ENCODE measurements around the gene HOXA9.

HOXA9 gene

GRCh38 chr7:27124902-27125689 is 40.2 kb downstream of the HOXA9 start:
- no peak for DNase-seq

DNA sequence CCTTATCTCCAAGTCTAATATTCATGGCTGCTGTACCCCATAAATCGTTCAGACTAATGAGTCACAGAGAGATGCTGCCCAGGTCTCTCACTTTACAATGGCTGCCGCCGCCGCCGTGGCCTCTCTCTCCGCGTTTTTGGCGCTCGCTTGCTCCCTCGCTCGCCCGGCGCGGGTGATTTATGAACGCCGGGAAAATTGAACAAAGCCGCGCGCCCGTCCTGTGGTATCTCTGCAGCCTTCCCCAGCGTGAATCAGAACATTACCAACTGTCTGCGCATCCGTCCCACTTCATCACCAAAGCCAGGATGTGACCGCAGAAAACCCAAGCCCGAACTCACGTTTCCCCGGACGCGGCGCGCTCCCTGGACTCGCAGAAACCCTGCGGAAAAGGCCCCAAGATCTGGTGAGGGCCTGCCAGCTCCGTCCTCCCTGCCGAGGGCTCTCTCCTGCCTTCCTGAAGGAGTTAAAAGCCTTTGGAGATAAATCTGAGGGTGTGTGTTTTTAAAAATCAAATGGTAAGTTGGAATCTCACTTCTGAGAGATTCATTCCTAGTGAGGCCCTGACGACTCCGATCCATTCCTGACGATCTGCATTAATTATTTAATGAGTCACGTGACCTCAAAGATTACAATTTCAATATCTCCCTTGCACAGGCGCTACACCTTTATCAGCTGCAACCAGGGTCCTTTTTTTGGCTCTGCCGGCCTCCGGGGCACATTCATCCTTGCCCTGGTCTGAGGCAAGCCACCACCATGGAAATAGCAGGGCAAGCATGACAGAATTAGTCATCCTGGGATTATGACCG is 41.0 kb downstream of the HOXA9 start:
- DNase-seq, result no peak

DNA sequence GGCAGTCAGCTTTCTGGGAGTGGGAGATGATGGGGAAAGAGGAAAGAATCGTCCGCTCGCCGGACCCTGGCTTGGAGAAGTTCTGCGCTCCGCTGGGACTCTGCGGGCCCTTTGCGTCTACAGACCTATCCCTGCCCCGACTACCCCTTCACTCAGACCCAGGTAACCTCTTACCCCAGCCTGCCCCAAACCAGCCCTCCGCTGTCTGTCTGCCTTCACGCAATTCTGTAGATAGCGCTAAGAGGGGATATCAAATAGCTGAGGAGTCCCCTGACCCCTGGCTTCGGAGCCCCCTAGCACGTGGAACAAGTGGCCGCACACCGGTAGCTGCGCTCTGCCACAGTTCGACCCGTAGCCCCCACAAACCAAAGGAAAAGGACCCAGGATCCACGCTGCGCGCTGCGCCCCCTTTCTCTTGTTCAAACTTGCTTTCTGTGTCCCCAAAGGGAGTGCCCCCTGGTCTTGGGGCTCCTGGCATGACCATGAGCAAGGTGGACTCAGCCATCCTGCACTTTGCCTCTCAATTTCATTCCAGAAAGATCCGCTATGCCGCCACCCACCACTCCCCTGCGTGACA is 41.8 kb downstream of the HOXA9 start:
- DNase-seq, result no peak

- DNase-seq, result no peak
Observed at GRCh38 chr7:27123007-27123476, 42.3 kb downstream of the HOXA9 start.

- DNase-seq, result no peak
Observed at GRCh38 chr7:27122077-27122910, 43.0 kb downstream of the HOXA9 start.

DNA sequence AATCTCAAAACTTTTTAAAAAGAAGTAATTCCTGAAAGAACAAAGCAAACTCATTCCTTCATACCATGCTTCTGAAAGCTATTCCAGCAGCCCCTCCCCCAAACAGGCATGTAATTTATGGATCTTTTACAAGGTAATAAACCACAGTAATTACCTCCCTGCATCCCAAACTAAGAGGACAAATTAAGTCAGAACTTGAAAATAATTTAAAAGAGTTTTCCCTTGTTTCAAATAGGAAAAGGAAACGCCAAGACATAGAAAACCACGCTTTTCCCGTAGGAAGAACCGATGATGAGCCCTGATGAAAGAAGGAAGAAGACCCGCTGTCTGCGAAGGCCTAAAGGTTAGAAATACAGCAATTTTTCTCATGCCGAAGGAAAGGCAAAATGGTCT is 43.7 kb downstream of the HOXA9 start:
- no peak for DNase-seq

GRCh38 chr7:27119412-27119911 is 45.9 kb downstream of the HOXA9 start:
- DNase-seq, result no peak

GRCh38 chr7:27118580-27118979 is 46.8 kb downstream of the HOXA9 start:
- DNase-seq, result no peak

DNA sequence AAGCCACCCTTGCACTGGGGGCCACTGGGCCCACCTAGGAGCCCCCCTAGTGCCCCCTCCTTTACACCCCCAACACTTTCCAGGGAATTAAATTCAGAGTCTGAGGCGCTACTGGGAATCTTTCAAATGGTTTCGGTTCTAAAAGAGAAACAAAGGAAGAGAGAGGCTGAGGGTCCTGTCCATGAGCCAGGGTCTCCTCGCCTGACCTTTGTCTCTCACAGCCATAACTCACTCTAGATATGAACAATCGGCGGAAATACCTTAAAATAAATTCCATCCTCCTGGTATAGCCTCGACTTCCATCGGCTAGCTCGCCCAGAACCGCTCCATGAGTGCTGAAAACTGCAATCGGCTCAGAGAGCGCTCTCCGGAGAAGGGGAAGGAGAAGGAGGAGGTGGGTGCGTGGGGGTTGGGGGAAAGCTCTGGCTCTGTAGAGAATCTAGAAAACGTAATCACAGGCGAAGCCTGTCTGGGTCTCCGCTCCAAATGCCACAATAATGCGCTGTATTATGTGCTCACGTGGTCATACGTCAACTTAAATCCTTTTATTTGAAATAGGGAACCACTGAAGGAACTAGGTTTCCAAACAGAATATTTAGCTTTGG is 47.3 kb downstream of the HOXA9 start:
- no peak for DNase-seq

- DNase-seq, result no peak
Observed at GRCh38 chr7:27116962-27117886, 48.1 kb downstream of the HOXA9 start.

GRCh38 chr7:27116031-27116961 is 49.0 kb downstream of the HOXA9 start:
- DNase-seq, result no peak

- DNase-seq, result no peak
Observed at GRCh38 chr7:27115221-27116026, 49.9 kb downstream of the HOXA9 start.

GRCh38 chr7:27114881-27115220 is 50.5 kb downstream of the HOXA9 start:
- DNase-seq, result no peak

DNA sequence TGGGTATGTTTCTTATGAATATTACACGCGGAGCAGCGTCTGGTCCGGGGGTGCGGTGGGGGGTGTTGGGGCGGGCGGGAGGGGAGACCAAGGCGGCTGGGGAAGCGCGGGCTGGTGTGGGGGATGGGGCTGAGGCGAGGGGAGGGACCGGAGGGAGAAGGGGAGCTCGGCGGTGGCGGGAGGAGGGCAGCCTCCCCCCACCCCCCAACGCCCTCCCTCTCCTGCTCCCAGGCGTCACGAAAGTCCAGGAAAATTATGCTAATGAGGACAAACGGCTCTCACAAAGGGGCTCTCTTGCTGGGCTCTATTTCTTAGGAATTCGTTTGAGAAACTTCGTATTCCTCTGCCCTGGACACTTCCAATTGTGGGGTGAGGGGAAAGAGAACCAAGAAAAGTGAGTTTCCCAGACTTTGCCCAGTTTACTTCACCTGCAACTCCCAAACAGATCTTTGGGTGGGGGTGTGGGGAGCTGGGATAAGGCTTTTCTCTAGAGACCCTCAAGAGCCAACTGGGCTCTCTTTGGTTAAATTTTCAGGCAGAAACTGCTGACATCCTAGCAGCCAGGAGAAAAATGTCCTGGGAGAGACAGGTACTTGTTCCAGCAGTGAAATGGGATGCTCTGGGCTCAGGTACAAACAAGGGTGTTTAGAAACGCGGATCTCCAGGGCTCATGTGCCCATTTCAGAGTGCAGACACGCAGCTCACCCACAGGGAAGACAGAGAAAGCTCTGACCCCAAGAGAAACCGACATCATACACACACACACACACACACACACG is 51.2 kb downstream of the HOXA9 start:
- DNase-seq, result no peak

DNA sequence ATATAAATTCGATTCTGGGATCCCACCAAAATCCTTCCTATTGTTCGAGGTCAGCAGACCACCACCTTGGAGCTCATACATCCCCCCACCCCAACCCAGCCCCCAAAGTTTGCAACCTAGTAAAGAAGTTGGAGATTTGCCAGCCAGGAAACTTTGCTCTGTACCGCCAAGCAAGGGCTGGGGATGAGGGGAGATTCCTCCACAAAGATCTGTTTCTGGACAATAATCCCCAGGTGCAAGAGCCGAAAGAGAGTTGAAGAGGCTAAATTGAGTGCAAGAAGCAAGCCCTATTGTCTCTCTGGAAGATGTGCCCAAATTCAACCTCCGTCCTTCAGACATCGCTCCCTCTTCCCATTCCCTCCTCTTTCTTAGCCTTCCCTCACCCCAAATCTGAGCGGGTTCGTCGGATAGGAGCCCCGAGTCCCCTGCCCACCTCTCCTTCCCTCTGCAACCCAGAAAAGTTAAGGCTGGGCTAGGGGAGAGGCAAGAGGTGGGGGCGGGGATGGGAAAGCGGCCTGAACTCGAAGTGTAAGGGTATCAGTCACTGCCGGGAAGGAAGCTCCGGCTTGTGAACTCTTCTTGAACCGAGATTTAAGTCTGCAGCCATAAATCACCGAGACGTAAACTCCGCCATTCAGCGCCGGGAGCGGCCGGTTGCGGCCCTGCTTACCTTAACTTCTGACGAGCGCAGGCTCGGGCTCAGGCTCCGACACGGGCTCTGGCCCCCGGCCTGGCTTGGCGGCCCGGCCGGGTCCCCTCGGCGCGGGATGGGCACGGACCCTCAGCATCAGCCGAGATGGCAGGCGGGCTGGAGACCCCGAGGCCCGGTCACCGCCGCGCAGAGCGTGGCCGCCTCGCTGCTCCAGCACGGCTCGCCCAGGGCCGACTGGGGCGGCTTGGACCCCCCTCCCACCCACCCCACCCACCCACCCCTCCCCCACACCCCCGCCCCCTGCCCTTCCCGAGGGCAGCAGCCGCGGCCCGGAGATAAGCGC is 52.1 kb downstream of the HOXA9 start:
- no peak for DNase-seq

Measured in SIG-M5 (cell line).